ENCODE measurements around the gene DAPK1. TPM values are rescaled to one million over a fixed set of nuclear protein-coding genes. Genes with fewer than 3 reads are reported as not detected.

DAPK1 gene
- total RNA-seq, 4 donors from 2014 or later = 14.5 to 28.3 (median 20.7) TPM

DNA sequence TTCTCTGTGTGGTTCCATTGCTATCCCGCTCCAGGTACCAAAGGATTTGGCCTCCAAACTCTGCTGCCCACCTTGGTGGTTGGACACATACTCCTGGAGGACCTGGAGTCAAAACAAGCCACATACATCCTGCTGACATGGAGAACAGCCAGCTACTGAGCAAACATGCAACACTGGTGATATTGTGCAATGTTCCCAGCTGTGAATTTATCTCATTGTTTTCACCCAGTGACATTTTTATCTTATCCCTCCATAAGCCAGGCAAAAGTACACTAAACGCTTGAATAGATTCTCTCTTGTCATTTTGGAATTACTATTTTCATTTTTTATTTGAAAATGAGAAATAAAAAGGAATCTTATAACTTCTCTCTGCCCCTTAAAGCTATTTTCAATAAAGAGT lies 217.2 kb downstream of the DAPK1 start:
- no peak for TF ChIP-seq POLR2A (IDR thresholded peaks at IDR 0.05)
- TF ChIP-seq POLR2AphosphoS5 (IDR thresholded peaks at IDR 0.05) = peak; percentile 66 to 79 (median 70)
- no peaks in the 10 kb centered on the region for H3K36me3 ChIP-seq
- H3K27me3 ChIP-seq = no peaks in the 10 kb centered on the region
- DNase-seq = peak; percentile 28
- peak overlapping the region; percentile 42 to 80 (median 72) for H3K27ac ChIP-seq
- peaks cover 0 to 11% (median 6%) of the 10 kb centered on the region in 4 donors for H3K4me1 ChIP-seq
- in situ Hi-C loops (cut with MboI; ENCODE audit: low pct_ligation_motif_present in 1 of 4, low pct_unique_long_range_greater_than_20kb in 1 of 4, low sequenced_read_pairs in 3 of 4) = no loop called here
- intact Hi-C loops (cut with DNase I; ENCODE audit: low total_unique reads) = no loop called here
- H3K4me3 ChIP-seq = no peak overlapping the region
- no peaks in the 10 kb centered on the region for H3K9me3 ChIP-seq
- WGBS, 2 donors (ENCODE audit: low coverage in 1 of 2) = 56 to 73% methylated on average over 2 of the region's 2 CpGs

DNA sequence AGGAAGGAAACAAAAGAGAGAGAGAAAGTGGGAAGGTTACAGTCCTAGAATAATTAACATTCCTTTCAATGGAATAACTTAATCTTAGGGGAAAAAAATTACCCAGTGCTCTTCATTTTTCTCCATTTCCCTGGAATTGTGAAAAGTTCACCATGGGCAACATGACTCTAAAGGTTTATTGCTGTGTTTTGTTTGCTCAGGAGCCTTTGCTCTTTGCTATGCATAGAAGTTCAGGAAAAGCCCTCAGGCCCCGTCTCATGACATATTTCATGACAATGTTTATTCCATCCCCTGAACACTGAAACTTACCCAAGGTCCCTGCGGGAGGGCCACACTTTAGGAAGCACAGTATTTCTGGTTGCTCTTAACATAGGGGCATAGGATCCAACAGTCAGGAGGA lies 218.5 kb downstream of the DAPK1 start:
- 29 to 59% methylated on average over 1 to 2 of the region's 2 CpGs for WGBS, 2 donors (ENCODE audit: low coverage in 1 of 2)
- no peak for DNase-seq

DNA sequence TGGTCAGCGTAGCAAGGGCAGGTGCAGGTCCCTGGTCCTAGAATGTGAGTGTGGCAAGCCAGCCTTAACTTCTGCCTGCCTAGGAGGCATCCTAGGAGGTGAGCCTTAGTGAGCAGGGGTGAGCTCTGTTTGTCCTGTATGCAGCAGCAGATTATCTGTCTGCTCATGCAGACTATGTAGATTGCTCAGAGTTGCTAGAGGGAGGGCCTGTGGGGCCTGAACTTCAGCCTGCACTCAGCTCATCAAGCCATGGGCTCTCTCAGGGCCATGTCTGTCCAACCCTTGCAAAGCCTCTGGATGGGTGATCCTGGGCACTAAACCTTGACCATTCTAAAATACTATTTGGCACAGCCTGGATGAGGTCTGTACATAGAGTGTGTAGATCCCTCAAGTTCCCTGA lies 219.8 kb downstream of the DAPK1 start:
- TF ChIP-seq POLR2AphosphoS5 (IDR thresholded peaks at IDR 0.05) (no peak), EP300 (IDR thresholded peaks at IDR 0.05; ENCODE audit: low read depth) (no peak)
- TF ChIP-seq, protein P1, sequence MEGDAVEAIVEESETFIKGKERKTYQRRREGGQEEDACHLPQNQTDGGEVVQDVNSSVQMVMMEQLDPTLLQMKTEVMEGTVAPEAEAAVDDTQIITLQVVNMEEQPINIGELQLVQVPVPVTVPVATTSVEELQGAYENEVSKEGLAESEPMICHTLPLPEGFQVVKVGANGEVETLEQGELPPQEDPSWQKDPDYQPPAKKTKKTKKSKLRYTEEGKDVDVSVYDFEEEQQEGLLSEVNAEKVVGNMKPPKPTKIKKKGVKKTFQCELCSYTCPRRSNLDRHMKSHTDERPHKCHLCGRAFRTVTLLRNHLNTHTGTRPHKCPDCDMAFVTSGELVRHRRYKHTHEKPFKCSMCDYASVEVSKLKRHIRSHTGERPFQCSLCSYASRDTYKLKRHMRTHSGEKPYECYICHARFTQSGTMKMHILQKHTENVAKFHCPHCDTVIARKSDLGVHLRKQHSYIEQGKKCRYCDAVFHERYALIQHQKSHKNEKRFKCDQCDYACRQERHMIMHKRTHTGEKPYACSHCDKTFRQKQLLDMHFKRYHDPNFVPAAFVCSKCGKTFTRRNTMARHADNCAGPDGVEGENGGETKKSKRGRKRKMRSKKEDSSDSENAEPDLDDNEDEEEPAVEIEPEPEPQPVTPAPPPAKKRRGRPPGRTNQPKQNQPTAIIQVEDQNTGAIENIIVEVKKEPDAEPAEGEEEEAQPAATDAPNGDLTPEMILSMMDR (IDR thresholded peaks at IDR 0.05) = no peak

More for the DNA sequence above, 218.5 kb downstream of the DAPK1 start:
- TF ChIP-seq EP300 (IDR thresholded peaks at IDR 0.05; ENCODE audit: low read depth) (no peak), POLR2A (IDR thresholded peaks at IDR 0.05) (no peak), POLR2AphosphoS5 (IDR thresholded peaks at IDR 0.05) (no peak)
- TF ChIP-seq, protein P1 (IDR thresholded peaks at IDR 0.05) = no peak
- H3K36me3 ChIP-seq = no peaks in the 10 kb centered on the region
- intact Hi-C loops (cut with DNase I; ENCODE audit: low total_unique reads) (no loop called here), in situ Hi-C loops (cut with MboI; ENCODE audit: low pct_ligation_motif_present in 1 of 4, low pct_unique_long_range_greater_than_20kb in 1 of 4, low sequenced_read_pairs in 3 of 4) (no loop called here)
- H3K27me3 ChIP-seq = no peaks in the 10 kb centered on the region
- H3K4me1 ChIP-seq = peaks cover 0 to 11% (median 6%) of the 10 kb centered on the region in 4 donors
- H3K27ac ChIP-seq = no peak overlapping the region
- H3K4me3 ChIP-seq = no peak overlapping the region
- no peaks in the 10 kb centered on the region for H3K9me3 ChIP-seq

DNA sequence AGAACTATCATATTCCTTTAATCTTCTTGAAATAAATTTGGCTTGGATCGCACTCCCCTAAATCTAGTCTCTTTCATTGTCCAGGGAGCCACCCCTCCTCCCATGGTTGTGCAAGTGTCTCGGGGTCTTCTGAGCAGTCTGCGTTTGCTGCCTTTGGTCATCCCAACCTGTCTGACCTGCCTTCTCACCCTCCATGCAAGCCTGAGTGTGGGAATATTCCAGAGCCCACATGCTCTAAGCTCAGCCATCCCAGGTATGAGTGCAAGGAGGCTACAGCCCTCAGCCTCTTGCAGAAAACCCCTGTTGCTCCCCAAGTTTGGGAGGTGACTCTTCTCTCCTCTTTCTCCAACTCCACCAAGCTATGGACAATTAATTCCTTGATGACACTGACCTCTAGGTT lies 220.6 kb downstream of the DAPK1 start:
- Histone ChIP-seq H3K27ac (no peak overlapping the region), H3K27me3 (no peaks in the 10 kb centered on the region), H3K9me3 (no peaks in the 10 kb centered on the region), H3K4me1 (peaks cover 0 to 11% (median 3%) of the 10 kb centered on the region in 4 donors), H3K36me3 (no peaks in the 10 kb centered on the region), H3K4me3 (no peak overlapping the region)
- in situ Hi-C loops (cut with MboI; ENCODE audit: low pct_ligation_motif_present in 1 of 4, low pct_unique_long_range_greater_than_20kb in 1 of 4, low sequenced_read_pairs in 3 of 4) (no loop called here), intact Hi-C loops (cut with DNase I; ENCODE audit: low total_unique reads) (no loop called here)
- no peak for DNase-seq
- TF ChIP-seq POLR2AphosphoS5 (IDR thresholded peaks at IDR 0.05) (no peak), POLR2A (IDR thresholded peaks at IDR 0.05) (no peak)
- TF ChIP-seq, protein P1 (IDR thresholded peaks at IDR 0.05) = no peak
- 88 to 90% methylated on average over 2 to 3 of the region's 3 CpGs for WGBS, 2 donors (ENCODE audit: low coverage in 1 of 2)

More for the DNA sequence above, 219.8 kb downstream of the DAPK1 start:
- Histone ChIP-seq H3K9me3 (no peaks in the 10 kb centered on the region), H3K36me3 (no peaks in the 10 kb centered on the region), H3K27ac (no peak overlapping the region), H3K4me1 (peaks cover 0 to 11% (median 3%) of the 10 kb centered on the region in 4 donors), H3K4me3 (no peak overlapping the region), H3K27me3 (no peaks in the 10 kb centered on the region)
- no peak for DNase-seq
- intact Hi-C loops (cut with DNase I; ENCODE audit: low total_unique reads) (no loop called here), in situ Hi-C loops (cut with MboI; ENCODE audit: low pct_ligation_motif_present in 1 of 4, low pct_unique_long_range_greater_than_20kb in 1 of 4, low sequenced_read_pairs in 3 of 4) (no loop called here)
- WGBS, 2 donors (ENCODE audit: low coverage in 1 of 2) = 92% methylated on average over 1 of the region's 1 CpG; no CpG with 5 or more reads in 1 of the 2 donors

Measured in transverse colon (tissue), 4 donors.